GM10266 (cell line): ENCODE data around the gene ZNRD2.

Experiments used
- DNase-seq: peaks from one replicate; pipeline ENCODE4 v3.0.0; 2012; ENCODE audit errors: extremely low spot score
- CTCF ChIP-seq: IDR thresholded peaks from 2 replicates; pipeline ENCODE4 v1.5.1; 2012; ENCODE audit warnings: mild to moderate bottlenecking, low read depth; ENCODE audit not compliant: control insufficient read depth, insufficient read depth; ENCODE audit errors: missing control alignments

The ZNRD2 gene

DNA sequence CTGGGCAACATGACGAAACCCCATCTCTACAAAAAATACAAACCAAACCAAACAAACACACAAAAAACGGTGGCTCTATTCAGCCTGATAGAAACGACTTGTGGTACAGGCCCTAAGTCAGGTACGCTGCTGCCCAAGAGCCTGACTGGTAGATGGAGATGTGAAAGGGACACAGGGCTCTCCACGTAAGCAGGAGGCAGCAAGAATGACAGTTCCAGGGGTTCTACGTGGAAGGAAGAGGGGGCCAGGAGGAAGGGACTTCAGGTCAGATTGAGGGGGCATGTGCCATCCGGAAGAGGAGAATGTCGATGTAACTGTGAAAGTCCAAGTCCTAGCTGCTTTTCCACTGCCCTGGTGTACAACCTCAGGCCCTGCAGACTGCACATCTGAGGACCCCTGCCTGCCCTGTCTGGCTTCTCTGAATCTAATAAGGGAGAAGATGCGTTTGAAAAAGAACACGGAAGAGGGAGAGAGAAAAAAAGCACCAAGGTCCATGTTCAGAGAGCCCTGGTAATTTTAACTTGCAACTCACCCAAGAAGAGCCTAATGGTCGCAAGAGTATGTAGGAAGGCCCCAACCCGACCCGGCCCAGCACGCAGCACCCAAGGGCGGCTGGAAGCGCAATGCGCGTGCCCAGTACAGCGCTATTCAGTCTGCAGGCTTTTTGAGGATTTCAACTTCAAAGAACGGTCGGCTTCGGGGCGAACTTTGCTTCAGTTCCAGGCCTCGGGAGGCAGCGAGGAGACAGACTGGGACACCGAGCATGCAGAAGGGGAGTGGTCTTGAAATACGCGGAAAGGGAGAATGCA is 909 bp upstream of the ZNRD2 start:
- no peak for TF ChIP-seq CTCF
- no peak for DNase-seq

GRCh38 chr11:65571420-65571819 is 1.1 kb downstream of the ZNRD2 start:
- no peak for DNase-seq
- no peak for TF ChIP-seq CTCF

DNA sequence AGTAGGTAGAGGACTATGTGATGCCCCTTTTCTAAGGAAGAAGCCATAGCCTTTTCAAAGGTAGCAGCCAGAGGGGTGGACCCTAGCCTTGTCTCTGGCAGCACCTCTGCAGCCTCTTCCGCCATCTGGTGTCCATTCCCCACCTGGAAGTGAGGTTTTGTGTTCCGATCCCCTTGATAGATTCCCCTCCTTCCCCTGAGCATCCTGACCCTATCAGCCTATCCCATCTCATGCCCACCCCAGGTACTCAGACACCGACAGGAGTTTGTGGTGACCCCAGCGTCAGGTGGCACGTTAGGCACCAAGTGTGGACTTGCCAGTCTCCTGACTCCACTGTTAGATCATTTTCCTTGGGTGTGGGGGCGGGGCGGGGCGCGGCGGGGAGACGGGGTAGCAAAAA is 1.7 kb downstream of the ZNRD2 start:
- peak; percentile 33 for TF ChIP-seq CTCF
- DNase-seq = no peak

DNA sequence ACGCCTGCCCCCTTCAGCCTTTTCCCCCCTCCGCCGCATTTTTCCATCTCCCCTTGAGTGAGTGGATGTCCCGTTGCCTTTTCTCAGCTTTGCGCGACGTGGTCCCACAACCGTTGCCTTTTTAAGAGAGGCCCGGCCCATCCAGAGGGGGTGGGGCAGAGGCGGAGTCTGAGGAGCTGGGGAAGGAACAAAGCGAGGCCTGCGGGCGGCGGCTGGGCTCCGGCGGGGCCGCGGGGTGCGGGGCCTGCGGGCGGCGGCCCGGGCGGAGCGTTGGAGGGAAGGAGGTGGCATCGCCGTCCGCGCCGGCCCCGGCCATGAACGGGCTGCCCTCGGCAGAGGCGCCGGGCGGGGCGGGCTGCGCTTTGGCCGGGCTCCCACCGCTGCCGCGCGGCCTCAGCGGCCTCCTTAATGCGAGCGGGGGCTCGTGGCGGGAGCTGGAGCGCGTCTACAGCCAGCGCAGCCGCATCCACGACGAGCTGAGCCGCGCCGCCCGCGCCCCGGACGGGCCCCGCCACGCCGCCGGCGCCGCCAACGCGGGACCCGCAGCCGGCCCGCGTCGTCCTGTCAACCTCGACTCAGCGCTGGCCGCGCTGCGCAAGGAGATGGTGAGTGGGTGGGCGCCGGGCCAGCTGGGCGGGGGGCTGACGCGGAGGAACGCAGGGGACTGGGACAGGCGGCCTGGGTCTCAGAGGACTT is 2.2 kb downstream of the ZNRD2 start, which contains the start of gene FAM89B:
TSS of gene FAM89B (plus strand) at position 183 of the 696 bp plus-strand sequence. CDS start at position 315, 132 bp downstream.
- DNase-seq = peak; percentile 87
- no peak for TF ChIP-seq CTCF

- no peak for DNase-seq
- peak; percentile 11 for TF ChIP-seq CTCF
These were observed 3.3 kb downstream of the ZNRD2 start for GRCh38 chr11:65573391-65574079.

DNA sequence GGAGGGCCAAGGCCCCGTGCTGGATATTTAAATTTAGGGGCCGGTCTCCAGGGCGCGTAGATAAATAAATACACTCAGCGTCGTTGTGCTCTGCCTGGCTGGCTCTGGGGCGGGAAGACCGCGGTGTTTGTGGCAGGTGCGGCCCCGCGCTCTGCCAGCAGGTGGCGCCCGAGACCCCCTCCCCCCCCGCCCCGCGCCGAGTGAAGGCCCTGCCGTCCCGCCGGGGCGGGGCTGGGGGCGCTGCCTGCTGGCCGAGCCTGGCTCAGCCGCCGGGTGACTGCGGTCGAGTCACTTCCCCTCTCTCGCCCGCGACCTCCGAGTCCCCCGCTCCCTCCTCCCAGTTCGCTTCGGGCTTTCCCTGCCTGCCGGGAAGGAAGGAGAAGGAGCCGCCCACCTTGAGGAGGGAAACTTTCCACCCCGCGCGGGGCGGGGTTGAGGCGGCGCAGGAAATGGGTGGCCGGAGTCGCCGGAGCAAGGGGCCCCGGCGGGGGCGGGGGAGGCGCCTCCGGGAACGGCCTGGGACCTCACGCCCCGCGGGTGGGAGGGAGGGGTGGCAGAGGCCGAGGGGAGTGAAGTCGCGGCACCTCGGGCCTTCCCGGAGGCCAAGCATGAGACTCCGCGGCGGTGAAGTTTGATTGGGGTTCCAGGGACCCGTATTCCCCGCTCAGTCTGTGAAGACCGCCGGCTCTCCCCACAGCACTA is 4.0 kb downstream of the ZNRD2 start:
- peak; percentile 98 for DNase-seq

More for the DNA sequence above, 4.0 kb downstream of the ZNRD2 start:
- TF ChIP-seq CTCF = peak; percentile 81
